HCT116 (cell line): ENCODE measurements around the gene TBXAS1. TPM values are rescaled to one million over a fixed set of nuclear protein-coding genes. Genes with fewer than 3 reads are reported as not detected.

Source experiments
- ATAC-seq: fragments of 200-7000 bp; cut with Tn5 transposase; 2 replicates; pipeline ENCODE4 v1.9.1; 2020; ENCODE audit warnings: mild to moderate bottlenecking, moderate library complexity
- BruUV-seq: library from RNA; stranded (reverse); fragments of 400-500 nt; replicated peaks from 2 replicates; lab custom pipeline; 2021; lab: Mats Ljungman, UMichigan
- CTCF ChIA-PET: fragments of 300-600 bp; sonication (Branson Sonifier 250); formaldehyde crosslinking; loops from one replicate; lab custom pipeline; 2021; ENCODE audit warnings: antibody characterized with exemption; lab: Charles Lee
- POLR2A ChIA-PET: fragments of 300-600, 350-600 bp; sonication (Branson Sonifier 250); formaldehyde crosslinking; loops from one replicate; lab custom pipeline; 2021; ENCODE audit warnings: antibody characterized with exemption; lab: Charles Lee
- RAD21 ChIA-PET, 2 experiments: fragments of 300-600 bp; sonication (Branson Sonifier 250); formaldehyde crosslinking; loops; one replicate each; lab custom pipeline; 2023; ENCODE audit warnings: low total read pairs in 2 of 2; ENCODE audit not compliant: uncharacterized antibody in 2 of 2, unreplicated experiment in 2 of 2, low non-redundant PET in 1 of 2; lab: Charles Lee
- DNase-seq: peaks from one replicate; pipeline ENCODE4 v3.0.0-alpha.2; 2010; ENCODE audit warnings: low read depth, low spot score
- H2AFZ ChIP-seq: fragments of 200-600 bp; shearing (Covaris generic), sonication (generic); 2 replicates; pipeline ENCODE4 v1.6.1; 2017; ENCODE audit warnings: low read depth, mixed run types, mixed read lengths, antibody characterized with exemption, low read length; ENCODE audit not compliant: poor library complexity, severe bottlenecking
- H3K27ac ChIP-seq: 2 replicates; pipeline ENCODE4 v1.5.1; 2012; ENCODE audit warnings: low read depth, low read length
- H3K27me3 ChIP-seq: fragments of 200-600 bp; sonication (generic); 2 replicates; pipeline ENCODE4 v1.6.1; 2016; ENCODE audit warnings: mixed run types, low read length, mixed read lengths; ENCODE audit not compliant: insufficient read depth
- H3K36me3 ChIP-seq, 2 experiments: fragments of 200-500 bp in 1 of 2; fragments of 200-600 bp in 1 of 2; sonication (Bioruptor generic) in 1 of 2; sonication (generic) in 1 of 2; 2 replicates each; pipeline versions ENCODE4 v1.5.1 to v1.6.1; 2014 to 2016; ENCODE audit warnings: low read length in 2 of 2, inconsistent platforms in 1 of 2, mixed read lengths in 1 of 2, mixed run types in 1 of 2; ENCODE audit not compliant: insufficient read depth in 2 of 2, control insufficient read depth in 1 of 2
- H3K4me1 ChIP-seq, 2 experiments: fragments of 200-600 bp in 1 of 2; sonication (generic) in 1 of 2; 2 replicates each; pipeline versions ENCODE4 v1.5.1 to v1.6.1; 2012 to 2017; ENCODE audit warnings: low read length in 2 of 2, inconsistent platforms in 1 of 2, mild to moderate bottlenecking in 1 of 2, mixed read lengths in 1 of 2, mixed run types in 1 of 2, moderate library complexity in 1 of 2; ENCODE audit not compliant: insufficient read depth in 2 of 2, control insufficient read depth in 1 of 2
- H3K4me2 ChIP-seq: fragments of 200-600 bp; sonication (generic); 2 replicates; pipeline ENCODE4 v1.6.1; 2017; ENCODE audit warnings: mixed run types, low read length, mixed read lengths
- H3K4me3 ChIP-seq, 2 experiments: fragments of 200-600 bp in 1 of 2; sonication (generic) in 1 of 2; replicated peaks in 1 of 2; 2 replicates each; pipeline ENCODE4 v1.5.1; 2011 to 2016; ENCODE audit warnings: low read length in 2 of 2, control low read depth in 1 of 2, low read depth in 1 of 2, mild to moderate bottlenecking in 1 of 2, mixed read lengths in 1 of 2, mixed run types in 1 of 2
- H3K79me2 ChIP-seq: fragments of 200-600 bp; sonication (generic); 2 replicates; pipeline ENCODE4 v1.6.1; 2017; ENCODE audit warnings: mild to moderate bottlenecking, mixed run types, low read length, moderate library complexity, mixed read lengths; ENCODE audit not compliant: insufficient read depth
- H3K9ac ChIP-seq: fragments of 200-600 bp; sonication (generic); 2 replicates; pipeline ENCODE4 v1.6.1; 2016; ENCODE audit warnings: low read length, mixed read lengths
- H3K9me2 ChIP-seq: fragments of 200-600 bp; sonication (generic), shearing (Covaris generic); 2 replicates; pipeline ENCODE4 v1.6.1; 2017; ENCODE audit warnings: mixed run types, mild to moderate bottlenecking, moderate library complexity; ENCODE audit not compliant: insufficient read depth
- H3K9me3 ChIP-seq, 2 experiments: fragments of 200-500 bp in 1 of 2; fragments of 200-600 bp in 1 of 2; sonication (Bioruptor generic) in 1 of 2; sonication (generic) in 1 of 2; 2 replicates each; pipeline ENCODE4 v1.6.1; 2014 to 2017; ENCODE audit warnings: low read length in 2 of 2, mixed read lengths in 2 of 2, inconsistent platforms in 1 of 2, low read depth in 1 of 2, mild to moderate bottlenecking in 1 of 2, mixed run types in 1 of 2, moderate library complexity in 1 of 2; ENCODE audit not compliant: control insufficient read depth in 1 of 2, insufficient read depth in 1 of 2
- H4K20me1 ChIP-seq: fragments of 200-600 bp; sonication (generic), shearing (Covaris generic); 2 replicates; pipeline ENCODE4 v1.6.1; 2017; ENCODE audit warnings: mixed run types, mild to moderate bottlenecking, moderate library complexity; ENCODE audit not compliant: insufficient read depth
- CBX3 ChIP-seq: IDR thresholded peaks from 2 replicates; pipeline ENCODE4 v1.6.1; 2012; ENCODE audit warnings: low read depth
- EGR1 ChIP-seq: IDR thresholded peaks from 2 replicates; pipeline ENCODE4 v1.6.1; 2012; ENCODE audit warnings: low read depth
- ELF1 ChIP-seq: IDR thresholded peaks from 2 replicates; pipeline ENCODE4 v1.6.1; 2012; ENCODE audit warnings: low read depth, borderline replicate concordance
- EZH2 ChIP-seq: fragments of 200-600 bp; sonication (generic); IDR thresholded peaks from 2 replicates; pipeline ENCODE4 v1.6.1; 2017; ENCODE audit warnings: antibody characterized with exemption, mixed run types
- EZH2phosphoT487 ChIP-seq: fragments of 200-600 bp; IDR thresholded peaks from 2 replicates; pipeline ENCODE4 v1.6.1; 2018; ENCODE audit warnings: antibody characterized with exemption, borderline replicate concordance
- FOSL1 ChIP-seq: IDR thresholded peaks from 2 replicates; pipeline ENCODE4 v1.6.1; 2012; ENCODE audit warnings: low read depth
- JUND ChIP-seq: IDR thresholded peaks from 2 replicates; pipeline ENCODE4 v1.6.1; 2012
- POLR2A ChIP-seq: IDR thresholded peaks from 2 replicates; pipeline ENCODE4 v1.7.0; 2011; ENCODE audit warnings: borderline replicate concordance; ENCODE audit not compliant: insufficient read depth, insufficient read length; ENCODE audit errors: extremely low read depth
- POLR2AphosphoS5 ChIP-seq: IDR thresholded peaks from 2 replicates; pipeline ENCODE4 v1.6.1; 2011; ENCODE audit warnings: mild to moderate bottlenecking, low read depth, low read length, moderate library complexity
- REST ChIP-seq: IDR thresholded peaks from 2 replicates; pipeline ENCODE4 v1.6.1; 2012; ENCODE audit warnings: low read depth
- SIN3A ChIP-seq: IDR thresholded peaks from 2 replicates; pipeline ENCODE4 v1.6.1; 2012; ENCODE audit warnings: low read depth
- SP1 ChIP-seq: IDR thresholded peaks from 2 replicates; pipeline ENCODE4 v1.6.1; 2012; ENCODE audit warnings: low read depth
- SRF ChIP-seq: IDR thresholded peaks from 2 replicates; pipeline ENCODE4 v1.6.1; 2012; ENCODE audit warnings: low read depth
- YY1 ChIP-seq: IDR thresholded peaks from 2 replicates; pipeline ENCODE4 v1.6.1; 2011; ENCODE audit warnings: low read length, low read depth, moderate library complexity, mild to moderate bottlenecking; ENCODE audit not compliant: insufficient replicate concordance; ENCODE audit errors: extremely low read depth
- ZNF274 ChIP-seq: fragments of 200-500 bp; sonication (Bioruptor generic); IDR thresholded peaks from 2 replicates; pipeline ENCODE4 v1.6.1; 2014; ENCODE audit warnings: mild to moderate bottlenecking, low read depth, low read length, inconsistent platforms
- intact Hi-C: fragments of 100-400 bp; cut with micrococcal nuclease; formaldehyde crosslinking; loops from 2 replicates; pipeline ENCODE4 v1.10.0; 2022
- total RNA-seq: library from RNA; stranded (reverse); gene quantifications from one replicate; pipeline ENCODE4 v1.2.1, GENCODE V29; 2021; ENCODE audit not compliant: unreplicated experiment
- TF ChIP-seq, protein P1 (sequence below), 3 experiments: fragments of 200-600 bp in 1 of 3; sonication (generic) in 1 of 3; IDR thresholded peaks in 2 of 3; conservative IDR thresholded peaks in 1 of 3; 2 replicates each; pipeline ENCODE4 v1.5.1; 2012 to 2017; ENCODE audit warnings: low read depth in 2 of 3, low read length in 2 of 3, antibody characterized with exemption in 1 of 3, borderline replicate concordance in 1 of 3, control low read depth in 1 of 3, mild to moderate bottlenecking in 1 of 3, mixed read lengths in 1 of 3, mixed run types in 1 of 3, moderate library complexity in 1 of 3; ENCODE audit not compliant: insufficient read depth in 1 of 3
- TF ChIP-seq, protein P2 (sequence below): IDR thresholded peaks from 2 replicates; pipeline ENCODE4 v1.6.1; 2012
- TF ChIP-seq, protein P3 (sequence below): IDR thresholded peaks from 2 replicates; pipeline ENCODE4 v1.6.1; 2011; ENCODE audit warnings: mild to moderate bottlenecking, low read length, moderate library complexity; ENCODE audit not compliant: insufficient replicate concordance; ENCODE audit errors: extremely low read depth

The TBXAS1 gene
- total RNA-seq, 1 experiment from 2014 or later = 1.4 TPM

- H4K20me1 ChIP-seq = no peaks in the 10 kb centered on the region
- H3K79me2 ChIP-seq = no peaks in the 10 kb centered on the region
- no peaks in the 10 kb centered on the region for H3K36me3 ChIP-seq
- no peak overlapping the region for H3K4me3 ChIP-seq
- H3K9me2 ChIP-seq = no peaks in the 10 kb centered on the region
- no peaks in the 10 kb centered on the region for H3K4me1 ChIP-seq
- no peak overlapping the region for H2AFZ ChIP-seq
- no peaks in the 10 kb centered on the region for H3K27me3 ChIP-seq
- BruUV-seq = no TSS peak
- ChIA-PET RAD21 (interaction anchor here in 1 of 2 experiments (1.3 kb wide), 1 partner anchor 519 kb away, joined by 3 read pairs; no protein-coding TSS in a partner anchor), CTCF (interaction anchor here (1.2 kb wide), 1 partner anchor 584 kb away, joined by 4 read pairs; no protein-coding TSS in a partner anchor), POLR2A (interaction anchor here (0.6 kb wide), 1 partner anchor 26 kb away, joined by 4 read pairs; no protein-coding TSS in a partner anchor)
- no peak overlapping the region for H3K4me2 ChIP-seq
- H3K27ac ChIP-seq = no peak overlapping the region
- intact Hi-C loops = no loop called here
- H3K9ac ChIP-seq = no peak overlapping the region
- no peak for ATAC-seq
- DNase-seq = no peak
- no peaks in the 10 kb centered on the region for H3K9me3 ChIP-seq
- TF ChIP-seq POLR2A = no peak
- no peak for TF ChIP-seq SIN3A
- TF ChIP-seq, protein P1, sequence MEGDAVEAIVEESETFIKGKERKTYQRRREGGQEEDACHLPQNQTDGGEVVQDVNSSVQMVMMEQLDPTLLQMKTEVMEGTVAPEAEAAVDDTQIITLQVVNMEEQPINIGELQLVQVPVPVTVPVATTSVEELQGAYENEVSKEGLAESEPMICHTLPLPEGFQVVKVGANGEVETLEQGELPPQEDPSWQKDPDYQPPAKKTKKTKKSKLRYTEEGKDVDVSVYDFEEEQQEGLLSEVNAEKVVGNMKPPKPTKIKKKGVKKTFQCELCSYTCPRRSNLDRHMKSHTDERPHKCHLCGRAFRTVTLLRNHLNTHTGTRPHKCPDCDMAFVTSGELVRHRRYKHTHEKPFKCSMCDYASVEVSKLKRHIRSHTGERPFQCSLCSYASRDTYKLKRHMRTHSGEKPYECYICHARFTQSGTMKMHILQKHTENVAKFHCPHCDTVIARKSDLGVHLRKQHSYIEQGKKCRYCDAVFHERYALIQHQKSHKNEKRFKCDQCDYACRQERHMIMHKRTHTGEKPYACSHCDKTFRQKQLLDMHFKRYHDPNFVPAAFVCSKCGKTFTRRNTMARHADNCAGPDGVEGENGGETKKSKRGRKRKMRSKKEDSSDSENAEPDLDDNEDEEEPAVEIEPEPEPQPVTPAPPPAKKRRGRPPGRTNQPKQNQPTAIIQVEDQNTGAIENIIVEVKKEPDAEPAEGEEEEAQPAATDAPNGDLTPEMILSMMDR (IDR thresholded peaks at IDR 0.05 in 2 of 3, conservative IDR thresholded peaks at IDR 0.05 in 1 of 3; ENCODE audit: borderline replicate concordance in 1 of 3, insufficient read depth in 1 of 3, low read depth in 2 of 3, low read length in 2 of 3) = no peak
- TF ChIP-seq JUND = no peak
- no peak for TF ChIP-seq REST
- TF ChIP-seq FOSL1 = no peak
- no peak for TF ChIP-seq POLR2AphosphoS5
- no peak for TF ChIP-seq EZH2phosphoT487
- TF ChIP-seq, protein P2, sequence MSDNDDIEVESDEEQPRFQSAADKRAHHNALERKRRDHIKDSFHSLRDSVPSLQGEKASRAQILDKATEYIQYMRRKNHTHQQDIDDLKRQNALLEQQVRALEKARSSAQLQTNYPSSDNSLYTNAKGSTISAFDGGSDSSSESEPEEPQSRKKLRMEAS = no peak
- TF ChIP-seq YY1 = no peak
- TF ChIP-seq ZNF274 = no peak
- no peak for TF ChIP-seq SP1
- no peak for TF ChIP-seq ELF1
- no peak for TF ChIP-seq EGR1
- TF ChIP-seq, protein P3, sequence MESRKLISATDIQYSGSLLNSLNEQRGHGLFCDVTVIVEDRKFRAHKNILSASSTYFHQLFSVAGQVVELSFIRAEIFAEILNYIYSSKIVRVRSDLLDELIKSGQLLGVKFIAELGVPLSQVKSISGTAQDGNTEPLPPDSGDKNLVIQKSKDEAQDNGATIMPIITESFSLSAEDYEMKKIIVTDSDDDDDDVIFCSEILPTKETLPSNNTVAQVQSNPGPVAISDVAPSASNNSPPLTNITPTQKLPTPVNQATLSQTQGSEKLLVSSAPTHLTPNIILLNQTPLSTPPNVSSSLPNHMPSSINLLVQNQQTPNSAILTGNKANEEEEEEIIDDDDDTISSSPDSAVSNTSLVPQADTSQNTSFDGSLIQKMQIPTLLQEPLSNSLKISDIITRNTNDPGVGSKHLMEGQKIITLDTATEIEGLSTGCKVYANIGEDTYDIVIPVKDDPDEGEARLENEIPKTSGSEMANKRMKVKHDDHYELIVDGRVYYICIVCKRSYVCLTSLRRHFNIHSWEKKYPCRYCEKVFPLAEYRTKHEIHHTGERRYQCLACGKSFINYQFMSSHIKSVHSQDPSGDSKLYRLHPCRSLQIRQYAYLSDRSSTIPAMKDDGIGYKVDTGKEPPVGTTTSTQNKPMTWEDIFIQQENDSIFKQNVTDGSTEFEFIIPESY = no peak
- TF ChIP-seq SRF = no peak
- no peak for TF ChIP-seq EZH2
- no peak for TF ChIP-seq CBX3
These were observed 189.3 kb downstream of the TBXAS1 start for GRCh38 chr7:140018125-140019043.
